Breast epithelium (tissue), 3 donors: ENCODE results near the gene KIAA0232.

Experiments used
- POLR2A ChIP-seq: fragments of 450-650 bp; IDR thresholded peaks from one replicate; pipeline ENCODE4 v1.6.1; 2016; ENCODE audit warnings: antibody characterized with exemption, mild to moderate bottlenecking, moderate library complexity
- POLR2AphosphoS5 ChIP-seq, 3 donors: sonication (generic); formaldehyde crosslinking; IDR thresholded peaks; one replicate each; pipeline ENCODE4 v1.6.1; 2017; ENCODE audit warnings: antibody characterized with exemption in 3 of 3
- TF ChIP-seq, protein P1 (sequence below), 3 donors: fragments of 450-650 bp; IDR thresholded peaks; one replicate each; pipeline ENCODE4 v1.5.1; 2016 to 2017; ENCODE audit warnings: antibody characterized with exemption in 3 of 3, mild to moderate bottlenecking in 3 of 3, moderate library complexity in 3 of 3

DNA sequence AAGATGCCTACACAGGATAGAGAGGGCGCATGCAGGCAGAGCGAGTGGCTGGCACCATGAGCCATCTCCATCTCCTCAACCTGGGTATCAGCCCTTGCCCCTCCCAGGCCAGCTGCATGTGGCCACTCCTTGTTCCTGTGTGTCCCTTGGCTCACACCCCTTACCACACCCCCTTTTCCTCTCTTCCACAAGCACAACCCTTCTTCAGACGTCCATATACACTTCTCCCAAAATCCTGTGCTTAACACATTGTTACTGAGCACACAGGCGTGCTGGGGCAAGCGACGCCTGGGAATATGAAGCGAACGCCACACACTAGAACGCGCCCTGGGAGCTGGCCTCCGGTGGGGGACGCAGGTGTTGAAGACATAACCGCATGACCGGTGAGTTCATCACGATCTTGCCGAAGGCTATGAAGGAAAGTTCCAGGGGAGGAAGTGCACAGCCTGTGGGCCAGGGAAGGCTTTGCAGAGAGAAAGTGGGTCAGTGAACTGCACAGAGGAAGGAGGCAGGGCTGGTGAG is 19.1 kb upstream of the KIAA0232 start:
- TF ChIP-seq, protein P1, sequence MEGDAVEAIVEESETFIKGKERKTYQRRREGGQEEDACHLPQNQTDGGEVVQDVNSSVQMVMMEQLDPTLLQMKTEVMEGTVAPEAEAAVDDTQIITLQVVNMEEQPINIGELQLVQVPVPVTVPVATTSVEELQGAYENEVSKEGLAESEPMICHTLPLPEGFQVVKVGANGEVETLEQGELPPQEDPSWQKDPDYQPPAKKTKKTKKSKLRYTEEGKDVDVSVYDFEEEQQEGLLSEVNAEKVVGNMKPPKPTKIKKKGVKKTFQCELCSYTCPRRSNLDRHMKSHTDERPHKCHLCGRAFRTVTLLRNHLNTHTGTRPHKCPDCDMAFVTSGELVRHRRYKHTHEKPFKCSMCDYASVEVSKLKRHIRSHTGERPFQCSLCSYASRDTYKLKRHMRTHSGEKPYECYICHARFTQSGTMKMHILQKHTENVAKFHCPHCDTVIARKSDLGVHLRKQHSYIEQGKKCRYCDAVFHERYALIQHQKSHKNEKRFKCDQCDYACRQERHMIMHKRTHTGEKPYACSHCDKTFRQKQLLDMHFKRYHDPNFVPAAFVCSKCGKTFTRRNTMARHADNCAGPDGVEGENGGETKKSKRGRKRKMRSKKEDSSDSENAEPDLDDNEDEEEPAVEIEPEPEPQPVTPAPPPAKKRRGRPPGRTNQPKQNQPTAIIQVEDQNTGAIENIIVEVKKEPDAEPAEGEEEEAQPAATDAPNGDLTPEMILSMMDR (IDR thresholded peaks at IDR 0.05) = peak in 2 of 3 donors; percentile 28 to 59
- peak in 2 of 3 donors; percentile 10 to 15 for TF ChIP-seq POLR2AphosphoS5 (IDR thresholded peaks at IDR 0.05)
- TF ChIP-seq POLR2A = no peak
